ENCODE data around the gene NANS. TPM values are rescaled to one million over a fixed set of nuclear protein-coding genes. Genes with fewer than 3 reads are reported as not detected.
"Not testable (repeated sequence)": the region's sequence is repeated elsewhere in the genome, so short reads cannot be mapped to it uniquely, and the experiment has no call there.

NANS gene
- total RNA-seq, 1 donor from 2014 or later: 22.9 TPM

DNA sequence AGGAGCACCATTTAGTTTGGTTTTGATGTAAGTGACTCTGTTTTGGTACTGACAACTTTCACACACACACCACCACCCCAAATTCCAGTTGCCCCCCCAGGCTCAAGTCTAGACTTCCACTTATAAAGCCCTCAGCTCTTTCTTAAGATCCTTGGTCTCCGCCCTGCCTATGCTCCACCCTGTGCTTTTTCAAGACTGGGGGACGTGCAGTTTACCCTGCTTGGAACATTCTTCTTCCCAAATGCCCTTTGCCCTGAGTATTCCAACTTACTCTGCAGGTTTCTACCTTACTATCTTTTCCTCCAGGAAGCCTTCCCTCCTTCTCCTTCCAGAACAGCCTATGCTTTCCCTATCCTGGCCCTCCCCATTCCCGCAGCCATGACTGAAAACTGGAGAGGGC lies 63.9 kb downstream of the NANS start:
- Mint-ChIP-seq H3K36me3 (ENCODE audit: unreplicated experiment) (no peaks in the 10 kb centered on the region), H3K27me3 (ENCODE audit: unreplicated experiment) (peaks cover 3% of the 10 kb centered on the region), H3K4me3 (ENCODE audit: unreplicated experiment) (no peak overlapping the region), H3K9me3 (ENCODE audit: unreplicated experiment) (no peaks in the 10 kb centered on the region), H3K27ac (ENCODE audit: unreplicated experiment) (no peak overlapping the region), H3K4me1 (ENCODE audit: low read depth, unreplicated experiment) (peaks cover 2% of the 10 kb centered on the region)
- DNase-seq: no peak
- TF ChIP-seq, protein P1, sequence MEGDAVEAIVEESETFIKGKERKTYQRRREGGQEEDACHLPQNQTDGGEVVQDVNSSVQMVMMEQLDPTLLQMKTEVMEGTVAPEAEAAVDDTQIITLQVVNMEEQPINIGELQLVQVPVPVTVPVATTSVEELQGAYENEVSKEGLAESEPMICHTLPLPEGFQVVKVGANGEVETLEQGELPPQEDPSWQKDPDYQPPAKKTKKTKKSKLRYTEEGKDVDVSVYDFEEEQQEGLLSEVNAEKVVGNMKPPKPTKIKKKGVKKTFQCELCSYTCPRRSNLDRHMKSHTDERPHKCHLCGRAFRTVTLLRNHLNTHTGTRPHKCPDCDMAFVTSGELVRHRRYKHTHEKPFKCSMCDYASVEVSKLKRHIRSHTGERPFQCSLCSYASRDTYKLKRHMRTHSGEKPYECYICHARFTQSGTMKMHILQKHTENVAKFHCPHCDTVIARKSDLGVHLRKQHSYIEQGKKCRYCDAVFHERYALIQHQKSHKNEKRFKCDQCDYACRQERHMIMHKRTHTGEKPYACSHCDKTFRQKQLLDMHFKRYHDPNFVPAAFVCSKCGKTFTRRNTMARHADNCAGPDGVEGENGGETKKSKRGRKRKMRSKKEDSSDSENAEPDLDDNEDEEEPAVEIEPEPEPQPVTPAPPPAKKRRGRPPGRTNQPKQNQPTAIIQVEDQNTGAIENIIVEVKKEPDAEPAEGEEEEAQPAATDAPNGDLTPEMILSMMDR (IDR thresholded peaks at IDR 0.05; ENCODE audit: partially characterized antibody, unreplicated experiment): no peak

DNA sequence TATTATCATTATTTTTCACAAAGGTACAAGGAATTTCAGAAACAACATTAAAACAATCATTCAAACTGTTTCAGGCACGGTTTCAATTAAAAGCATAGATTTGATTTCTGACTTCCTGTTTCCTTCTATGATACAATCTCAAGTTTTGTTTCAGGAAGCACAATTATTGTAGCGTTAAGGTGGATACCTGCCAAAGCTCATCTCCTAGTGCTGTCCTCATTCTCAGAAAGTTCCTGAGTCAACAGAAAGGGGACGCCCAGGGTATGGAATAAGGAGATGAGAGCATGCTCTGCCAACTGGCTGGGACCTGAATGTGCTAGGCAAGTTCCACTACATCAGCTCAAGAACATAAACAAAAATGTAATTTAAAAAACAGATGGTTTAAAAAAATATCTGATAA lies 64.5 kb downstream of the NANS start:
- Mint-ChIP-seq H3K9me3 (ENCODE audit: unreplicated experiment) (no peaks in the 10 kb centered on the region), H3K4me1 (ENCODE audit: low read depth, unreplicated experiment) (peaks cover 2% of the 10 kb centered on the region)

DNA sequence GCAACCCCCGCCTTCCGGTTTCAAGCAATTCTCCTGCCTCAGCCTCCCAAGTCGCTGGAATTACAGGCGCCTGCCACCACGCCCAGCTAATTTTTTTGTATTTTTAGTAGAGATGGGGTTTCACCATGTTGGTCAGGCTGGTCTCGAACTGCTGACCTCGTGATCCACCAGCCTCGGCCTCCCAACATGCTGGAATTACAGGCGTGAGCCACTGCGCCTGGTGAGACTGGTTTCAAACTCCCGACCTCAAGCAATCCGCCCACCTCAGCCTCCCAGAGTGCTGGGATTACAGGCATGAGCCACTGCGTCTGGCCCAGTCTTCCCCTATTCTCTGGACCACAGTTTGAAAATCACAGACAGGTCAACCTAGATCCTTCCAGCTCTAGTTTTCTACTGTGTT lies 67.6 kb downstream of the NANS start:
- not testable (repeated sequence) for H3K27me3 Mint-ChIP-seq (ENCODE audit: unreplicated experiment); DNase-seq; H3K36me3 Mint-ChIP-seq (ENCODE audit: unreplicated experiment); H3K4me1 Mint-ChIP-seq (ENCODE audit: low read depth, unreplicated experiment); H3K9me3 Mint-ChIP-seq (ENCODE audit: unreplicated experiment); H3K27ac Mint-ChIP-seq (ENCODE audit: unreplicated experiment); H3K4me3 Mint-ChIP-seq (ENCODE audit: unreplicated experiment)

More for the DNA sequence above, 64.5 kb downstream of the NANS start:
- Mint-ChIP-seq H3K4me3 (ENCODE audit: unreplicated experiment) (no peak overlapping the region), H3K36me3 (ENCODE audit: unreplicated experiment) (no peaks in the 10 kb centered on the region), H3K27me3 (ENCODE audit: unreplicated experiment) (peaks cover 3% of the 10 kb centered on the region), H3K27ac (ENCODE audit: unreplicated experiment) (no peak overlapping the region)
- DNase-seq: no peak
- TF ChIP-seq, protein P1 (IDR thresholded peaks at IDR 0.05; ENCODE audit: partially characterized antibody, unreplicated experiment): no peak

DNA sequence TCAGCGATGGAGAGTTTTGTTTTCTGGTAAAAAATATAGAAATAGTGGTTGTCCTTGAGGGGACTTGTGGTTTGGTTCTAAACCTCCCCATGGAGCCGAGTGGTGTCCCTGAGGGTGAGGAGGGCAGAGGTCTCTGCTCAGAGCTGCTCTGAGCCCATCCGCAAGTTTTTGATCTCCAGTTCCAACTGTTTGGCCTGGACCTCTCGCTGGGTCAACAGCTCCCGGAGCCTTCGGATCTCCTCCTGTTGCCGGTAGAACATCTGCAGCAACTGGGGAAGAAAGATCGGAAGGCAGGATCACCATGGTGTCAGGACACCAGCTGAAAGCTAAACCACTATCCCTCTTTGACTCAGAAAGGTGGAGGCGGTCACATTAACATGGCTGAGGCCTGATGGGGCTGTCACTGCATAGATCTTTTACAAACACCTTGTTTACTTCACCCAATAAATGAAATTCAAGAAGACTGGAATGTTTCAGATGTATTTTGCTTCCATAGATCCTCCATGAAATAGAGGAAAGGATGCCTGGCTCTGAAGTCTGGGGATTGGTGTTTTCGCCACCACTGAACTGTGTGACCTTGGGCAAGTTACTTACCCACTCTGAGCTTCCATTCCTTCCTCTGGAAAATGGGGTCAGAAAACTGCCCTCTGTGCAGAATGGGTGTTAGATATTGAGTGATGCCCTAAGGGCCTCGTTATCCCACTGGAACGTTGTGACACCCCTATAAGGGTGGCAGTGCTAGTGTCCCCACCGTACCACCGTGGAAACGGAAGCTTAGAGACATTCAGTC lies 68.3 kb downstream of the NANS start:
- no peaks in the 10 kb centered on the region for H3K36me3 Mint-ChIP-seq (ENCODE audit: unreplicated experiment)
- no peak overlapping the region for H3K27ac Mint-ChIP-seq (ENCODE audit: unreplicated experiment)
- DNase-seq: no peak
- H3K4me1 Mint-ChIP-seq (ENCODE audit: low read depth, unreplicated experiment): no peaks in the 10 kb centered on the region
- no peak overlapping the region for H3K4me3 Mint-ChIP-seq (ENCODE audit: unreplicated experiment)
- TF ChIP-seq, protein P1 (IDR thresholded peaks at IDR 0.05; ENCODE audit: partially characterized antibody, unreplicated experiment): no peak
- peaks cover 3% of the 10 kb centered on the region for H3K27me3 Mint-ChIP-seq (ENCODE audit: unreplicated experiment)
- peaks cover 3% of the 10 kb centered on the region for H3K9me3 Mint-ChIP-seq (ENCODE audit: unreplicated experiment)

DNA sequence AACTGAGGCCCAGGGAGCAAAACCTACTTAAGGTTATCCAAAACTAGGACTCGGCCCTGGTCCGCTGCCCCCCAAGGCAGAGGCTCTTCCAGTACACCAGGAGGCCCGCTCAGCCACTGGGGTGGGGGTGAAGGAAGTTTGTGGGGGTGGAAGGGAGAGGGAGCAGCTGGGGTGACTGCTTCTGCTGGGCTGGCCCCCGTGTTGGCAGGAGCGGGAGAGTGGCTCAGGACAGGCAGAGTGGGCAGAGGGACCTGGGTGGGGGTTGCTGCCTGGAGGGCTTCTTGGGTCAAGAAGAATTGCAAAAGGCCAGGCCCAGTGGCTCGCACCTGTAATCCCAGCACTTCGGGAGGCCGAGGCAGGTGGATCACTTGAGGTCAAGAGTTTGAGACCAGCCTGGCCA lies 70.7 kb downstream of the NANS start:
- no peaks in the 10 kb centered on the region for H3K4me1 Mint-ChIP-seq (ENCODE audit: low read depth, unreplicated experiment)
- peaks cover 3% of the 10 kb centered on the region for H3K9me3 Mint-ChIP-seq (ENCODE audit: unreplicated experiment)
- no peak overlapping the region for H3K4me3 Mint-ChIP-seq (ENCODE audit: unreplicated experiment)
- DNase-seq: no peak
- H3K27me3 Mint-ChIP-seq (ENCODE audit: unreplicated experiment): peaks cover 2% of the 10 kb centered on the region
- TF ChIP-seq, protein P1 (IDR thresholded peaks at IDR 0.05; ENCODE audit: partially characterized antibody, unreplicated experiment): no peak
- no peak overlapping the region for H3K27ac Mint-ChIP-seq (ENCODE audit: unreplicated experiment)
- H3K36me3 Mint-ChIP-seq (ENCODE audit: unreplicated experiment): no peaks in the 10 kb centered on the region
